Sigmoid colon (tissue), 4 donors: ENCODE data around the gene TRDMT1.

Experiments used
- POLR2AphosphoS5 ChIP-seq, 4 donors: sonication (generic); formaldehyde crosslinking; IDR thresholded peaks; one replicate each; pipeline ENCODE4 v1.6.1; 2017; ENCODE audit warnings: antibody characterized with exemption in 4 of 4
- TF ChIP-seq, protein P1 (sequence below), 4 experiments: fragments of 450-650 bp in 3 of 4; fragments of 200-600 bp in 1 of 4; IDR thresholded peaks; one replicate each; pipeline ENCODE4 v1.5.1; 2016 to 2019; ENCODE audit warnings: antibody characterized with exemption in 4 of 4, mild to moderate bottlenecking in 3 of 4, moderate library complexity in 2 of 4

DNA sequence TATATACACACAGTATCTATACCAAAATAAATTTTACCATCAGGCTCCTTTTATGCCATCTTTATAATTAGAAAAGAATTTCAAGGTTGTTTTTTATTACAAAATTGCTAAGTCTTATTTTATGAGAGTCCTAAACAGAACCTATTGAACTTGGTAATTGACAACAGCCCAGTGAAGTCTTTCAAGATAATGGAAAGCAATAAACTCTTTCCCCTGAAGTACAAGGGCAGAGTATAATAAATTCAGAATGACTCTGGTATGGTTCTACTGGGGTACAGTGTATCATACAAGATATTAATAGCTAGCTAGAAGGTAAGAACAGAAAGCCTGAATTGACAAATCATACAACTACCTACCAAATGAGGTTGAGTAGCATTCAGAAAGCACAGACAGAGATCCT lies 45.6 kb downstream of the TRDMT1 start:
- TF ChIP-seq, protein P1, sequence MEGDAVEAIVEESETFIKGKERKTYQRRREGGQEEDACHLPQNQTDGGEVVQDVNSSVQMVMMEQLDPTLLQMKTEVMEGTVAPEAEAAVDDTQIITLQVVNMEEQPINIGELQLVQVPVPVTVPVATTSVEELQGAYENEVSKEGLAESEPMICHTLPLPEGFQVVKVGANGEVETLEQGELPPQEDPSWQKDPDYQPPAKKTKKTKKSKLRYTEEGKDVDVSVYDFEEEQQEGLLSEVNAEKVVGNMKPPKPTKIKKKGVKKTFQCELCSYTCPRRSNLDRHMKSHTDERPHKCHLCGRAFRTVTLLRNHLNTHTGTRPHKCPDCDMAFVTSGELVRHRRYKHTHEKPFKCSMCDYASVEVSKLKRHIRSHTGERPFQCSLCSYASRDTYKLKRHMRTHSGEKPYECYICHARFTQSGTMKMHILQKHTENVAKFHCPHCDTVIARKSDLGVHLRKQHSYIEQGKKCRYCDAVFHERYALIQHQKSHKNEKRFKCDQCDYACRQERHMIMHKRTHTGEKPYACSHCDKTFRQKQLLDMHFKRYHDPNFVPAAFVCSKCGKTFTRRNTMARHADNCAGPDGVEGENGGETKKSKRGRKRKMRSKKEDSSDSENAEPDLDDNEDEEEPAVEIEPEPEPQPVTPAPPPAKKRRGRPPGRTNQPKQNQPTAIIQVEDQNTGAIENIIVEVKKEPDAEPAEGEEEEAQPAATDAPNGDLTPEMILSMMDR (IDR thresholded peaks at IDR 0.05) = no peak
- no peak for TF ChIP-seq POLR2AphosphoS5 (IDR thresholded peaks at IDR 0.05)
